MM.1S (cell line): ENCODE data around the gene CACNB4.

Experiments used
- EZH2 ChIP-seq: fragments of 300-600 bp; sonication (generic); optimal IDR thresholded peaks from 2 replicates; pipeline ENCODE3; 2017; ENCODE audit warnings: low read depth, mild to moderate bottlenecking, antibody characterized with exemption, low read length, mixed read lengths
- EZH2phosphoT487 ChIP-seq: fragments of 300-600 bp; sonication (generic); IDR thresholded peaks from 2 replicates; pipeline ENCODE4 v1.6.1; 2018; ENCODE audit warnings: antibody characterized with exemption, low read length
- TF ChIP-seq, protein P1 (sequence below): fragments of 300-600 bp; sonication (generic); IDR thresholded peaks from 2 replicates; pipeline ENCODE4 v1.5.1; 2016; ENCODE audit warnings: antibody characterized with exemption, low read length, mixed read lengths

DNA sequence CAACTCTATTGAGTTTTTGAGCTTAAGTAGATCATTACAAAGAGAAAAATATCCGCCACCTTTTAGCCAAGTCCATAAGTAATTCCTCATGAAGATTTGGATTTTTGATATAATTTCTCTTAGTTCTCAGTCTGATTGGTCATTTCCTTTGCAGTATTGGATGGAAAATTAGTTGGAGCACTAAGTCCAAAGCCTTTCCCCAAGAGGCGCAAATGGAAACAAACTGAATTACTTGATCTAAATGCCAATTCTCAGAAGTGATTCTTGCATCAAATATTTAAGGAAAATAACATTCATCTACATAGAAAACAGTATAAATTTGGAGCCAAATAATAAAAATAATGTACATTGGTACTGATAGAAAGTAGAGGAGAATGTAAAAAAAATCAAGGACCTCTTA, 115.6 kb downstream of the CACNB4 start:
- no peak for TF ChIP-seq EZH2
- TF ChIP-seq, protein P1, sequence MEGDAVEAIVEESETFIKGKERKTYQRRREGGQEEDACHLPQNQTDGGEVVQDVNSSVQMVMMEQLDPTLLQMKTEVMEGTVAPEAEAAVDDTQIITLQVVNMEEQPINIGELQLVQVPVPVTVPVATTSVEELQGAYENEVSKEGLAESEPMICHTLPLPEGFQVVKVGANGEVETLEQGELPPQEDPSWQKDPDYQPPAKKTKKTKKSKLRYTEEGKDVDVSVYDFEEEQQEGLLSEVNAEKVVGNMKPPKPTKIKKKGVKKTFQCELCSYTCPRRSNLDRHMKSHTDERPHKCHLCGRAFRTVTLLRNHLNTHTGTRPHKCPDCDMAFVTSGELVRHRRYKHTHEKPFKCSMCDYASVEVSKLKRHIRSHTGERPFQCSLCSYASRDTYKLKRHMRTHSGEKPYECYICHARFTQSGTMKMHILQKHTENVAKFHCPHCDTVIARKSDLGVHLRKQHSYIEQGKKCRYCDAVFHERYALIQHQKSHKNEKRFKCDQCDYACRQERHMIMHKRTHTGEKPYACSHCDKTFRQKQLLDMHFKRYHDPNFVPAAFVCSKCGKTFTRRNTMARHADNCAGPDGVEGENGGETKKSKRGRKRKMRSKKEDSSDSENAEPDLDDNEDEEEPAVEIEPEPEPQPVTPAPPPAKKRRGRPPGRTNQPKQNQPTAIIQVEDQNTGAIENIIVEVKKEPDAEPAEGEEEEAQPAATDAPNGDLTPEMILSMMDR: no peak
- no peak for TF ChIP-seq EZH2phosphoT487
